ENCODE data around the gene STAB1.

STAB1 gene

DNA sequence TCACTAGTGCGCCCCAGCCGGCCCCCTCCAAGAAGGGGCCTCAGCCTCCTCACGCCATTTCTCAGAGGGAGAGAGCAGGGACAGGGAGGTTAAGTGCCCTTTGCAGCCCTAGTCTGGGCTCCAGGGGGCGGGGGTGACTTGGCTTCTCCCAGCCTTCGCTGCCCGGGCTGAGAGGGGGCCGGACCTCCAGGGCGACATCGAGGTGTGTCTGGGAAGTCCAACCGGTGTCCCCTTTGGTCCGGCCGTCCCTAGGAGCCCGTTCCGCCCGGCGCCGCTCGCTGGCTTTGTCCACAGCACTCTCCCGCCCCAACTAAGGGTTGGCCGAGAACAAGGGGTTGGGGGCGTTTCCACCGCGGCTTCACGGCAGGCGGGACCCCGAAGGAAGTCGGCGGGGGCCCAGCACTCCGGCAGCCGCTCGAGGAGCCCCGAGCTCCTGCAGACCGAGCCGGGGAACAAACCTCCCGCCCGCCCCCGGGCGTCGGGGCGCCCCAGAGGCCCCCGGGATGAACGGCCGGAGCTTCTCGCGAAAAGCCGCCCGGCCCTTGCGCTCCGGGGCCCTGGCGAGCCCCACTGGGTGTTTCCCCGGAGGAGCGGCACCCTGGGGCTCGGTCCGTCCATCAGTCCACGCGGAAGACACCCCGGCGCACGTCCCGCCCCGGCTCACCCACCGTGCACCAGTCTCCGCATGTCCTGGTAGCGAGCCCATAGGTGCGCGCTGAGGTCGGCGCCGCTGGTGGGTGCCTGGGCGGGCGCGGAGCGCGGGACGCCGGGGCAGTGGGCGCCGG, 37.9 kb downstream of the STAB1 start:
- H4K20me1 ChIP-seq (ENCODE audit: control insufficient read depth, insufficient read depth, low read depth, low read length), result peaks cover 14% of the 10 kb centered on the region; the same call in 1 of the 2 replicates
- no peak overlapping the region for H3K27ac ChIP-seq (ENCODE audit: low read depth, low read length)
- peaks cover 51% of the 10 kb centered on the region for H3K79me2 ChIP-seq (ENCODE audit: control insufficient read depth, low read length)

GRCh38 chr3:52533623-52534280, 38.6 kb downstream of the STAB1 start, which contains the start of gene NT5DC2:
Gene NT5DC2 (minus strand): TSS chr3:52533857. CDS start chr3:52533737, 120 bp downstream.
- Histone ChIP-seq H3K36me3 (ENCODE audit: control insufficient read depth, low read length) (peaks cover 36% of the 10 kb centered on the region), H3K79me2 (ENCODE audit: control insufficient read depth, low read length) (peaks cover 59% of the 10 kb centered on the region), H3K9me3 (ENCODE audit: control insufficient read depth, insufficient read depth, low read length) (no peaks in the 10 kb centered on the region), H3K4me1 (ENCODE audit: control insufficient read depth, low read length) (peaks cover 44% of the 10 kb centered on the region), H4K20me1 (ENCODE audit: control insufficient read depth, insufficient read depth, low read depth, low read length) (peaks cover 16% of the 10 kb centered on the region; the same call in 1 of the 2 replicates), H3K27me3 (ENCODE audit: control insufficient read depth, low read length) (no peaks in the 10 kb centered on the region), H3K27ac (ENCODE audit: low read depth, low read length) (no peak within 1 kb of the TSS), H3F3A (ENCODE audit: control insufficient read depth, insufficient read depth) (peaks cover 9% of the 10 kb centered on the region), H3K4me2 (ENCODE audit: low read length) (peak within 1 kb of the TSS; percentile 99), H3K4me3 (ENCODE audit: low read length) (peak within 1 kb of the TSS; percentile 93), H3K9me2 (replicated peaks; ENCODE audit: control insufficient read depth, low read length) (no peaks in the 10 kb centered on the region)
- TF ChIP-seq, protein P1, sequence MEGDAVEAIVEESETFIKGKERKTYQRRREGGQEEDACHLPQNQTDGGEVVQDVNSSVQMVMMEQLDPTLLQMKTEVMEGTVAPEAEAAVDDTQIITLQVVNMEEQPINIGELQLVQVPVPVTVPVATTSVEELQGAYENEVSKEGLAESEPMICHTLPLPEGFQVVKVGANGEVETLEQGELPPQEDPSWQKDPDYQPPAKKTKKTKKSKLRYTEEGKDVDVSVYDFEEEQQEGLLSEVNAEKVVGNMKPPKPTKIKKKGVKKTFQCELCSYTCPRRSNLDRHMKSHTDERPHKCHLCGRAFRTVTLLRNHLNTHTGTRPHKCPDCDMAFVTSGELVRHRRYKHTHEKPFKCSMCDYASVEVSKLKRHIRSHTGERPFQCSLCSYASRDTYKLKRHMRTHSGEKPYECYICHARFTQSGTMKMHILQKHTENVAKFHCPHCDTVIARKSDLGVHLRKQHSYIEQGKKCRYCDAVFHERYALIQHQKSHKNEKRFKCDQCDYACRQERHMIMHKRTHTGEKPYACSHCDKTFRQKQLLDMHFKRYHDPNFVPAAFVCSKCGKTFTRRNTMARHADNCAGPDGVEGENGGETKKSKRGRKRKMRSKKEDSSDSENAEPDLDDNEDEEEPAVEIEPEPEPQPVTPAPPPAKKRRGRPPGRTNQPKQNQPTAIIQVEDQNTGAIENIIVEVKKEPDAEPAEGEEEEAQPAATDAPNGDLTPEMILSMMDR (IDR thresholded peaks at IDR 0.05; ENCODE audit: low read depth, low read length, poor library complexity, severe bottlenecking), result peak; percentile 10
- no peak for TF ChIP-seq EZH2phosphoT487 (IDR thresholded peaks at IDR 0.05; ENCODE audit: borderline replicate concordance, low read length)

More for the DNA sequence above, 37.9 kb downstream of the STAB1 start:
- Histone ChIP-seq H3K4me3 (ENCODE audit: low read length) (peak overlapping the region; percentile 93), H3K27me3 (ENCODE audit: control insufficient read depth, low read length) (no peaks in the 10 kb centered on the region), H3K4me2 (ENCODE audit: low read length) (peak overlapping the region; percentile 99), H3K9me2 (replicated peaks; ENCODE audit: control insufficient read depth, low read length) (no peaks in the 10 kb centered on the region), H3K36me3 (ENCODE audit: control insufficient read depth, low read length) (peaks cover 41% of the 10 kb centered on the region), H3F3A (ENCODE audit: control insufficient read depth, insufficient read depth) (peaks cover 9% of the 10 kb centered on the region), H3K9me3 (ENCODE audit: control insufficient read depth, insufficient read depth, low read length) (no peaks in the 10 kb centered on the region), H3K4me1 (ENCODE audit: control insufficient read depth, low read length) (peaks cover 36% of the 10 kb centered on the region)
- TF ChIP-seq, protein P1 (IDR thresholded peaks at IDR 0.05; ENCODE audit: low read depth, low read length, poor library complexity, severe bottlenecking), result no peak
- no peak for TF ChIP-seq EZH2phosphoT487 (IDR thresholded peaks at IDR 0.05; ENCODE audit: borderline replicate concordance, low read length)

- H3K27ac ChIP-seq (ENCODE audit: low read depth, low read length), result no peak overlapping the region
- no peaks in the 10 kb centered on the region for H3K27me3 ChIP-seq (ENCODE audit: control insufficient read depth, low read length)
- H3K36me3 ChIP-seq (ENCODE audit: control insufficient read depth, low read length), result peaks cover 35% of the 10 kb centered on the region
- H4K20me1 ChIP-seq (ENCODE audit: control insufficient read depth, insufficient read depth, low read depth, low read length), result peaks cover 21% of the 10 kb centered on the region
- no peaks in the 10 kb centered on the region for H3K9me2 ChIP-seq (replicated peaks; ENCODE audit: control insufficient read depth, low read length)
- TF ChIP-seq, protein P1 (IDR thresholded peaks at IDR 0.05; ENCODE audit: low read depth, low read length, poor library complexity, severe bottlenecking), result no peak
- no peak for TF ChIP-seq EZH2phosphoT487 (IDR thresholded peaks at IDR 0.05; ENCODE audit: borderline replicate concordance, low read length)
- peaks cover 50% of the 10 kb centered on the region for H3K4me1 ChIP-seq (ENCODE audit: control insufficient read depth, low read length)
- H3F3A ChIP-seq (ENCODE audit: control insufficient read depth, insufficient read depth), result peaks cover 9% of the 10 kb centered on the region
- peak overlapping the region; percentile 69 for H3K4me3 ChIP-seq (ENCODE audit: low read length)
- no peaks in the 10 kb centered on the region for H3K9me3 ChIP-seq (ENCODE audit: control insufficient read depth, insufficient read depth, low read length)
- peak overlapping the region; percentile 75 for H3K4me2 ChIP-seq (ENCODE audit: low read length)
- peaks cover 66% of the 10 kb centered on the region for H3K79me2 ChIP-seq (ENCODE audit: control insufficient read depth, low read length)
Observed at GRCh38 chr3:52534281-52535183, 39.4 kb downstream of the STAB1 start.
